Stimulated activated CD8-positive, alpha-beta memory T cell treated with anti-CD3 and anti-CD28 coated beads, Interleukin-2, amount 100 ng/mL, for 48 hours (primary cell): ENCODE results near the gene TEDC1.
A peak's percentile ranks its signal among the peaks of the same experiment; 100 is the strongest.

Source experiments
- DNase-seq, 2 donors: peaks; one replicate each; pipeline ENCODE4 v3.0.0-alpha.2; 2020; ENCODE audit warnings: low read depth in 2 of 2

Gene TEDC1

GRCh38 chr14:105490572-105491365 is at the start of gene TEDC1:
TSS of gene TEDC1 (plus strand) at chr14:105491246. CDS start at chr14:105491376, 130 bp downstream.
- DNase-seq = peak; percentile 98

GRCh38 chr14:105442125-105442524 is 48.9 kb upstream of the TEDC1 start:
- no peak for DNase-seq

GRCh38 chr14:105442834-105443233 is 48.2 kb upstream of the TEDC1 start:
- DNase-seq = no peak

- no peak for DNase-seq
Measured at GRCh38 chr14:105444859-105445258, 46.2 kb upstream of the TEDC1 start.

- no peak for DNase-seq
Measured at GRCh38 chr14:105445290-105445689, 45.8 kb upstream of the TEDC1 start.

GRCh38 chr14:105445901-105446845 is 44.9 kb upstream of the TEDC1 start:
- DNase-seq = no peak

- DNase-seq = no peak
Measured at GRCh38 chr14:105446971-105447370, 44.1 kb upstream of the TEDC1 start.

- no peak for DNase-seq
Measured at GRCh38 chr14:105447651-105448640, 43.1 kb upstream of the TEDC1 start.

- DNase-seq = peak; percentile 47 to 58
Measured at GRCh38 chr14:105448706-105449111, 42.3 kb upstream of the TEDC1 start.

- DNase-seq = no peak
Measured at GRCh38 chr14:105449276-105450122, 41.5 kb upstream of the TEDC1 start.

- no peak for DNase-seq
Measured at GRCh38 chr14:105450123-105450505, 40.9 kb upstream of the TEDC1 start.

- DNase-seq = no peak
Measured at GRCh38 chr14:105450864-105451720, 40.0 kb upstream of the TEDC1 start.

GRCh38 chr14:105452963-105453362 is 38.1 kb upstream of the TEDC1 start:
- no peak for DNase-seq

- DNase-seq = no peak
Measured at GRCh38 chr14:105453847-105454246, 37.2 kb upstream of the TEDC1 start.

GRCh38 chr14:105455086-105455640 is 35.9 kb upstream of the TEDC1 start:
- DNase-seq = no peak

GRCh38 chr14:105455766-105456660 is 35.0 kb upstream of the TEDC1 start:
- no peak for DNase-seq

GRCh38 chr14:105456736-105457617 is 34.1 kb upstream of the TEDC1 start:
- DNase-seq = no peak
